ENCODE results near the gene HM13.
"Not testable (repeated sequence)": the region's sequence is repeated elsewhere in the genome, so short reads cannot be mapped to it uniquely, and the experiment has no call there.

HM13 gene

DNA sequence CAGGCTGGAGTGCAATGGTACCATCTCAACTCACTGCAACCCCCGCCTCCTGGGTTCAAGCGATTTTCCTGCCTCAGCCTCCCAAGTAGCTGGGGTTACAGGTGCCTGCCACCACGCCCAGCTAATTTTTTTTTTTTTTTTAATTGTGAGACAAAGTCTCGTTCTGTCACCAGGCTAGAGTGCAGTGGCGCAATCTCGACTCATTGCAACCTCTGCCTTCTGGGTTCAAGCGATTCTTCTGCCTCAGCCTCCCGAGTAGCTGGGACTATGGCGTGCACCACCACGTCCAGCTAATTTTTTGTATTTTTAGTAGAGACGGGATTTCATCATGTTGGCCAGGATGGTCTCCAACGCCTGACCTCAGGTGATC, 98.0 kb downstream of the HM13 start:
- DNase-seq (ENCODE audit: low spot score) = not testable (repeated sequence)

DNA sequence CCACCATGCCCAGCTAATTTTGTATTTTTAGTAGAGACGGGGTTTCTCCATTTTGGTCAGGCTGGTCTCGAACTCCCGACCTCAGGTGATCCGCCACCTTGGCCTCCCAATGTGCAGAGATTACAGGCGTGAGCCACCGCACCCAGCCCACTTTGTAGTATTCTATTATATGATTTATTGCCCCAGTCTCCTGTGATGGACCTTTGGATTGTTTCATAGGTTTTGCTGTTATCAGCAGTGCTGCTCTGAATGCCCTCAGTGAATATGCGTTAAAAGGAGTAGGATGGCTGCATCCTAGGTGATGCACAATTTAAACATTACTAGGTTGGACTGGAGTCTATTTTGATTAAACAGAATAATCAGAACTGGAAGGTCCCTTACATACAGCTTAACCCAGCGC, 101.2 kb downstream of the HM13 start:
- DNase-seq (ENCODE audit: low spot score) = no peak

GRCh38 chr20:31617432-31618104, 103.3 kb downstream of the HM13 start:
- no peak for DNase-seq (ENCODE audit: low spot score)

Data from AG08396 (cell line).